Esophagus squamous epithelium (tissue), 5 donors: Measurements from ENCODE around the gene INSYN2A. TPM values are rescaled to one million over a fixed set of nuclear protein-coding genes. Genes with fewer than 3 reads are reported as not detected.

Experiments
- DNase-seq: peaks from one replicate; lab custom pipeline; 2025; lab: John Stamatoyannopoulos, UW
- H3K27ac ChIP-seq, 4 donors: fragments of 200-600 bp; sonication (generic); one replicate each; pipeline ENCODE4 v1.5.1; 2016 to 2019; ENCODE audit warnings: mild to moderate bottlenecking in 1 of 4
- H3K27me3 ChIP-seq, 4 donors: fragments of 200-600 bp; sonication (generic); 1 replicate in 3 of 4; 2 replicates in 1 of 4; pipeline versions ENCODE4 v1.5.1 to v1.6.0; 2017 to 2021; ENCODE audit warnings: antibody characterized with exemption in 1 of 4
- H3K36me3 ChIP-seq, 3 donors: fragments of 200-600 bp; sonication (generic); one replicate each; pipeline ENCODE4 v1.5.1; 2016 to 2019
- H3K4me1 ChIP-seq, 3 donors: fragments of 200-600 bp; sonication (generic); one replicate each; pipeline ENCODE4 v1.5.1; 2017 to 2019
- H3K4me3 ChIP-seq, 4 donors: fragments of 200-600 bp; sonication (generic); 1 replicate in 3 of 4; 2 replicates in 1 of 4; pipeline ENCODE4 v1.5.1; 2016 to 2019; ENCODE audit warnings: mild to moderate bottlenecking in 2 of 4, moderate library complexity in 1 of 4
- H3K9me3 ChIP-seq, 3 donors: fragments of 200-600 bp; sonication (generic); one replicate each; pipeline ENCODE4 v1.5.1; 2016 to 2019
- CTCF ChIP-seq, 6 experiments: fragments of 450-650 bp in 4 of 6; fragments of 200-600 bp in 2 of 6; sonication (generic) in 2 of 6; IDR thresholded peaks; one replicate each; pipeline ENCODE4 v1.5.1; 2016 to 2019; ENCODE audit warnings: antibody characterized with exemption in 6 of 6, mild to moderate bottlenecking in 4 of 6, moderate library complexity in 4 of 6
- POLR2A ChIP-seq, 4 donors: fragments of 450-650 bp; IDR thresholded peaks; one replicate each; pipeline ENCODE4 v1.6.1; 2017; ENCODE audit warnings: antibody characterized with exemption in 4 of 4, mild to moderate bottlenecking in 4 of 4, moderate library complexity in 3 of 4
- WGBS, 2 donors: methylation state at CpG; one replicate each; pipeline ENCODE4 v1.1.5; 2018; 5-methylcytosine and 5-hydroxymethylcytosine counted together
- intact Hi-C: fragments of 100-400 bp; cut with DNase I; formaldehyde crosslinking; loops from one replicate; pipeline ENCODE4 v1.15.0; 2022
- total RNA-seq, 4 donors: library from RNA; depleted of rRNA; stranded (reverse); fragments of >200 nt; gene quantifications; one replicate each; pipeline ENCODE4 v1.1.0, GENCODE V29; 2016
- donor health status: DM: yes; HTN: yes; CAD: no.

Gene INSYN2A
- total RNA-seq, 4 donors from 2014 or later: 0.19 TPM; not detected in 3

- H3K4me3 ChIP-seq: no peak overlapping the region
- no peaks in the 10 kb centered on the region for H3K27me3 ChIP-seq
- no peak for TF ChIP-seq CTCF (IDR thresholded peaks at IDR 0.05)
- no peaks in the 10 kb centered on the region for H3K4me1 ChIP-seq
- WGBS, 2 donors: 69 to 72% methylated on average over 3 of the region's 3 CpGs
- intact Hi-C loops: no loop called here
- no peaks in the 10 kb centered on the region for H3K9me3 ChIP-seq
- H3K27ac ChIP-seq: no peak overlapping the region
- DNase-seq: no peak
- H3K36me3 ChIP-seq: no peaks in the 10 kb centered on the region
Measured at GRCh38 chr10:127236266-127236665, 39.9 kb upstream of the INSYN2A start.

GRCh38 chr10:127234306-127234800 is 38.0 kb upstream of the INSYN2A start:
- TF ChIP-seq CTCF (IDR thresholded peaks at IDR 0.05) (no peak), POLR2A (IDR thresholded peaks at IDR 0.05) (no peak)
- no peaks in the 10 kb centered on the region for H3K4me1 ChIP-seq
- intact Hi-C loops: no loop called here
- H3K9me3 ChIP-seq: no peaks in the 10 kb centered on the region
- no peak overlapping the region for H3K4me3 ChIP-seq
- H3K27ac ChIP-seq: no peak overlapping the region
- no peak for DNase-seq
- no peaks in the 10 kb centered on the region for H3K27me3 ChIP-seq
- 75 to 89% methylated on average over 1 of the region's 1 CpG for WGBS, 2 donors
- no peaks in the 10 kb centered on the region for H3K36me3 ChIP-seq

- Histone ChIP-seq H3K9me3 (no peaks in the 10 kb centered on the region), H3K27ac (no peak overlapping the region)
- DNase-seq: no peak
Measured at GRCh38 chr10:127228195-127228787, 31.9 kb upstream of the INSYN2A start.

GRCh38 chr10:127227663-127228062 is 31.3 kb upstream of the INSYN2A start:
- intact Hi-C loops: no loop called here
- 71 to 80% methylated on average over 1 of the region's 1 CpG for WGBS, 2 donors
- H3K36me3 ChIP-seq: no peaks in the 10 kb centered on the region
- no peaks in the 10 kb centered on the region for H3K4me1 ChIP-seq
- no peak overlapping the region for H3K4me3 ChIP-seq
- H3K9me3 ChIP-seq: no peaks in the 10 kb centered on the region
- no peak overlapping the region for H3K27ac ChIP-seq
- no peak for TF ChIP-seq POLR2A (IDR thresholded peaks at IDR 0.05)
- TF ChIP-seq CTCF (IDR thresholded peaks at IDR 0.05): no peak
- H3K27me3 ChIP-seq: no peaks in the 10 kb centered on the region
- no peak for DNase-seq

More at GRCh38 chr10:127228195-127228787, 31.9 kb upstream of the INSYN2A start:
- no peaks in the 10 kb centered on the region for H3K36me3 ChIP-seq
- no peaks in the 10 kb centered on the region for H3K27me3 ChIP-seq
- H3K4me1 ChIP-seq: no peaks in the 10 kb centered on the region
- intact Hi-C loops: no loop called here
- TF ChIP-seq POLR2A (IDR thresholded peaks at IDR 0.05) (no peak), CTCF (IDR thresholded peaks at IDR 0.05) (no peak)
- H3K4me3 ChIP-seq: no peak overlapping the region
- 59 to 68% methylated on average over 12 of the region's 12 CpGs for WGBS, 2 donors

GRCh38 chr10:127227027-127227426 is 30.6 kb upstream of the INSYN2A start:
- no peaks in the 10 kb centered on the region for H3K4me1 ChIP-seq
- H3K27ac ChIP-seq: no peak overlapping the region
- no peaks in the 10 kb centered on the region for H3K36me3 ChIP-seq
- intact Hi-C loops: no loop called here
- TF ChIP-seq CTCF (IDR thresholded peaks at IDR 0.05) (no peak), POLR2A (IDR thresholded peaks at IDR 0.05) (no peak)
- H3K9me3 ChIP-seq: no peaks in the 10 kb centered on the region
- 90 to 94% methylated on average over 9 of the region's 10 CpGs for WGBS, 2 donors
- H3K4me3 ChIP-seq: no peak overlapping the region
- no peaks in the 10 kb centered on the region for H3K27me3 ChIP-seq
- DNase-seq: no peak
